ENCODE data around the gene PIGB. TPM values are rescaled to one million over a fixed set of nuclear protein-coding genes. Genes with fewer than 3 reads are reported as not detected.
"Not testable (repeated sequence)": the region's sequence is repeated elsewhere in the genome, so short reads cannot be mapped to it uniquely, and the experiment has no call there.

Gene PIGB
- total RNA-seq, 1 experiment from 2014 or later: 15.1 TPM

GRCh38 chr15:55302801-55303200, 16.2 kb upstream of the PIGB start:
- H3K27ac ChIP-seq (ENCODE audit: low read depth, low read length); H3K4me3 ChIP-seq (replicated peaks in 1 of 2; ENCODE audit: low read depth in 1 of 2, low read length in 2 of 2); H3K9ac ChIP-seq (ENCODE audit: low read length); H2AFZ ChIP-seq (ENCODE audit: low read depth, low read length, poor library complexity, severe bottlenecking); H3K4me1 ChIP-seq (ENCODE audit: control insufficient read depth in 1 of 2, insufficient read depth in 2 of 2, low read length in 2 of 2); RAD21 ChIA-PET (ENCODE audit: low non-redundant PET in 1 of 2, low total read pairs in 2 of 2, uncharacterized antibody in 2 of 2, unreplicated experiment in 2 of 2); H3K27me3 ChIP-seq (ENCODE audit: insufficient read depth, low read length); H4K20me1 ChIP-seq (ENCODE audit: insufficient read depth); BruUV-seq (replicated peaks); H3K79me2 ChIP-seq (ENCODE audit: insufficient read depth, low read length); H3K4me2 ChIP-seq (ENCODE audit: low read length); DNase-seq (ENCODE audit: low read depth, low spot score); H3K9me3 ChIP-seq (ENCODE audit: control insufficient read depth in 1 of 2, insufficient read depth in 1 of 2, low read depth in 1 of 2, low read length in 2 of 2); H3K36me3 ChIP-seq (ENCODE audit: control insufficient read depth in 1 of 2, insufficient read depth in 2 of 2, low read length in 2 of 2); CTCF ChIA-PET; POLR2A ChIA-PET; ATAC-seq; intact Hi-C loops (cut with micrococcal nuclease); H3K9me2 ChIP-seq (ENCODE audit: insufficient read depth): not testable (repeated sequence)

- POLR2A ChIA-PET: interaction anchor here (1.3 to 1.7 kb wide), 2 partner anchors 82 to 123 kb away, joined by 5 to 6 read pairs; partner anchors contain the start of gene RSL24D1
- H3K9ac ChIP-seq (ENCODE audit: low read length): peak overlapping the region; percentile 80
- DNase-seq (ENCODE audit: low read depth, low spot score): no peak
Observed at GRCh38 chr15:55319537-55320237, 665 bp downstream of the PIGB start.

More at GRCh38 chr15:55319537-55320237, 665 bp downstream of the PIGB start:
- Histone ChIP-seq H3K4me3 (replicated peaks in 1 of 2; ENCODE audit: low read depth in 1 of 2, low read length in 2 of 2) (peak overlapping the region; percentile 85 to 89), H3K4me1 (ENCODE audit: control insufficient read depth in 1 of 2, insufficient read depth in 2 of 2, low read length in 2 of 2) (peaks cover 6 to 11% of the 10 kb centered on the region in 2 experiments; a peak in 3 of 4 replicates), H3K9me3 (ENCODE audit: control insufficient read depth in 1 of 2, insufficient read depth in 1 of 2, low read depth in 1 of 2, low read length in 2 of 2) (no peaks in the 10 kb centered on the region), H3K4me2 (ENCODE audit: low read length) (peak overlapping the region; percentile 80), H2AFZ (ENCODE audit: low read depth, low read length, poor library complexity, severe bottlenecking) (no peak overlapping the region), H3K27me3 (ENCODE audit: insufficient read depth, low read length) (no peaks in the 10 kb centered on the region), H4K20me1 (ENCODE audit: insufficient read depth) (no peaks in the 10 kb centered on the region), H3K27ac (ENCODE audit: low read depth, low read length) (peak overlapping the region; percentile 89), H3K79me2 (ENCODE audit: insufficient read depth, low read length) (peaks cover 33% of the 10 kb centered on the region), H3K36me3 (ENCODE audit: control insufficient read depth in 1 of 2, insufficient read depth in 2 of 2, low read length in 2 of 2) (no peaks in the 10 kb centered on the region; a peak in 1 of 4 replicates), H3K9me2 (ENCODE audit: insufficient read depth) (no peaks in the 10 kb centered on the region)
- ATAC-seq: no peak
- TSS peak; percentile 72 for BruUV-seq (replicated peaks)
- ChIA-PET CTCF (interaction anchor here (1.4 kb wide), 1 partner anchor 119 kb away, joined by 7 read pairs; no protein-coding TSS in a partner anchor), RAD21 (ENCODE audit: low non-redundant PET in 1 of 2, low total read pairs in 2 of 2, uncharacterized antibody in 2 of 2, unreplicated experiment in 2 of 2) (no interaction called here)
- no peak for TF ChIP-seq REST (IDR thresholded peaks at IDR 0.05; ENCODE audit: low read depth)
- no peak for TF ChIP-seq YY1 (IDR thresholded peaks at IDR 0.05; ENCODE audit: extremely low read depth, insufficient replicate concordance, low read depth, low read length)
- TF ChIP-seq ATF3 (IDR thresholded peaks at IDR 0.05): no peak
- intact Hi-C loops (cut with micrococcal nuclease): loop anchor here (1.0 kb wide), 1 partner anchor 89 kb away; the partner anchor contains the start of genes CCPG1 and PIERCE2

All from HCT116 (cell line).